DND-41 (cell line): ENCODE results near the gene ASPRV1.

Experiments used
- EZH2 ChIP-seq: IDR thresholded peaks from 3 replicates; pipeline ENCODE4 v1.6.1; 2012; ENCODE audit warnings: borderline replicate concordance, low read depth, mild to moderate bottlenecking, moderate library complexity, low read length, inconsistent platforms; ENCODE audit not compliant: severe bottlenecking
- TF ChIP-seq, protein P1 (sequence below): IDR thresholded peaks from 2 replicates; pipeline ENCODE4 v1.5.1; 2012; ENCODE audit warnings: borderline replicate concordance, low read length, moderate library complexity, mild to moderate bottlenecking; ENCODE audit not compliant: poor library complexity, severe bottlenecking; ENCODE audit errors: extremely low read depth

DNA sequence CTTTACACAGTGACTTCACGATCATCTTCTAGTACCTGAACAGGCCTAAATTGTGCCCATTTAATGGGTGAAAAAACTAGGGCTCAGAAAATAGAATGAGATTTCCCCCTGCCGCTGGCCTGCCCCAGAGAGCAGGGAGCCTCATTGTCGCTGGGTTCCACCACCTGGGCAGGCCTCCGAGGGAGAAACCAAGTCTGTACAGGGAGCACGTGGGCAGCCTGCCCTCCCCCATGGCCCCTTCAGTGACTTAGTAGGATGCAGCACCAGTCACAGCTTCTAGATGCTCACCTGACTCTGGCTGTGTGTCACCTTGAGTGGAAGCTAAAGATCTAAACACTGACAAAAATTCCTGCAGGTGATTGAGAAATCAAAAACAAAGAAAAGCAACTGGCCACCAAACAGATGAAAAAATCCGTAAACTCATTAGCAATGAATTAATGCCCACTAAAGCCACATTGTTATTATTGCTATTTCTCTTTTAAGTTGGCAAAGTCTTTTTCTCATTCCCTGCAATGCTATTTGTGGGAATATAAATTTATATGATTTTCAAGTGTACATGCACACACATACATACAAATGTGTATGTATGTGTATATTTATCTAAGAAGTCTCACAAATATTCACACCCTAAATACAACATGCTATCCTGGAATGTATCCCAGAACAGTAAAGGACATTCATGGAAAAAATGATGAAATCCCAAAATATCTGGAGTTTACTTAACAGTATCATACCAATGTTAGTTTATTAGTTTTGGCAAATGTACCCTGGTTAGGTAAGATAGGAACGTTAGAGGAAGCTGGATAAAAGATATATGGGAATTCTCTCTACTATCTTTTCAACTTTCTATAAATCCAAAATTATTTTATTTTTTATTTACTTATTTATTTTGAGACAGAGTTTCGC, 18.7 kb upstream of the ASPRV1 start:
- TF ChIP-seq, protein P1, sequence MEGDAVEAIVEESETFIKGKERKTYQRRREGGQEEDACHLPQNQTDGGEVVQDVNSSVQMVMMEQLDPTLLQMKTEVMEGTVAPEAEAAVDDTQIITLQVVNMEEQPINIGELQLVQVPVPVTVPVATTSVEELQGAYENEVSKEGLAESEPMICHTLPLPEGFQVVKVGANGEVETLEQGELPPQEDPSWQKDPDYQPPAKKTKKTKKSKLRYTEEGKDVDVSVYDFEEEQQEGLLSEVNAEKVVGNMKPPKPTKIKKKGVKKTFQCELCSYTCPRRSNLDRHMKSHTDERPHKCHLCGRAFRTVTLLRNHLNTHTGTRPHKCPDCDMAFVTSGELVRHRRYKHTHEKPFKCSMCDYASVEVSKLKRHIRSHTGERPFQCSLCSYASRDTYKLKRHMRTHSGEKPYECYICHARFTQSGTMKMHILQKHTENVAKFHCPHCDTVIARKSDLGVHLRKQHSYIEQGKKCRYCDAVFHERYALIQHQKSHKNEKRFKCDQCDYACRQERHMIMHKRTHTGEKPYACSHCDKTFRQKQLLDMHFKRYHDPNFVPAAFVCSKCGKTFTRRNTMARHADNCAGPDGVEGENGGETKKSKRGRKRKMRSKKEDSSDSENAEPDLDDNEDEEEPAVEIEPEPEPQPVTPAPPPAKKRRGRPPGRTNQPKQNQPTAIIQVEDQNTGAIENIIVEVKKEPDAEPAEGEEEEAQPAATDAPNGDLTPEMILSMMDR, result no peak
- no peak for TF ChIP-seq EZH2
